GM12873 (cell line): Measurements from ENCODE around the gene PSPC1.

Experiments used
- TF ChIP-seq, protein P1 (sequence below): IDR thresholded peaks from 2 replicates; pipeline ENCODE4 v1.5.1; 2012; ENCODE audit warnings: low read depth, mild to moderate bottlenecking, moderate library complexity, low read length, control low read depth; ENCODE audit not compliant: insufficient read depth; ENCODE audit errors: missing control alignments

PSPC1 gene

DNA sequence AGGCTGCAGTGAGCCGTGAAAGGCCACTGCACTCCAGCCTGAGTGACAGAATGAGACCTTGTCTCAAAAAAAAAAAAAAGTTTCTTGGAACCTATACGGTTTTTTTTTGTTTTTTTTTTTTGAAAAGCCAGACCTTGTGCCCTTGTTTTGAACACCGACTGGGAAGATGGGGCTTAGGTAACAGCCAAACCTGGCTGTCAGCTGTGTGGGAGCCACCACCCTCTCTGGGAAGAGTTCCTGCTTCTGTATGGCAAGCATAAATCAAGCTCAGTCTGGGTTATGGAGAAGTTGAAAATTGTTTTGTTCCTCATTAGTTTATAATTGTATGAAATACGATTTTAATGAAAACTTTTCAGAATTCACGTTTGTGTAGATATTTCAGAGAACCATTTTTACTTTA lies 109.8 kb downstream of the PSPC1 start:
- TF ChIP-seq, protein P1, sequence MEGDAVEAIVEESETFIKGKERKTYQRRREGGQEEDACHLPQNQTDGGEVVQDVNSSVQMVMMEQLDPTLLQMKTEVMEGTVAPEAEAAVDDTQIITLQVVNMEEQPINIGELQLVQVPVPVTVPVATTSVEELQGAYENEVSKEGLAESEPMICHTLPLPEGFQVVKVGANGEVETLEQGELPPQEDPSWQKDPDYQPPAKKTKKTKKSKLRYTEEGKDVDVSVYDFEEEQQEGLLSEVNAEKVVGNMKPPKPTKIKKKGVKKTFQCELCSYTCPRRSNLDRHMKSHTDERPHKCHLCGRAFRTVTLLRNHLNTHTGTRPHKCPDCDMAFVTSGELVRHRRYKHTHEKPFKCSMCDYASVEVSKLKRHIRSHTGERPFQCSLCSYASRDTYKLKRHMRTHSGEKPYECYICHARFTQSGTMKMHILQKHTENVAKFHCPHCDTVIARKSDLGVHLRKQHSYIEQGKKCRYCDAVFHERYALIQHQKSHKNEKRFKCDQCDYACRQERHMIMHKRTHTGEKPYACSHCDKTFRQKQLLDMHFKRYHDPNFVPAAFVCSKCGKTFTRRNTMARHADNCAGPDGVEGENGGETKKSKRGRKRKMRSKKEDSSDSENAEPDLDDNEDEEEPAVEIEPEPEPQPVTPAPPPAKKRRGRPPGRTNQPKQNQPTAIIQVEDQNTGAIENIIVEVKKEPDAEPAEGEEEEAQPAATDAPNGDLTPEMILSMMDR = no peak

DNA sequence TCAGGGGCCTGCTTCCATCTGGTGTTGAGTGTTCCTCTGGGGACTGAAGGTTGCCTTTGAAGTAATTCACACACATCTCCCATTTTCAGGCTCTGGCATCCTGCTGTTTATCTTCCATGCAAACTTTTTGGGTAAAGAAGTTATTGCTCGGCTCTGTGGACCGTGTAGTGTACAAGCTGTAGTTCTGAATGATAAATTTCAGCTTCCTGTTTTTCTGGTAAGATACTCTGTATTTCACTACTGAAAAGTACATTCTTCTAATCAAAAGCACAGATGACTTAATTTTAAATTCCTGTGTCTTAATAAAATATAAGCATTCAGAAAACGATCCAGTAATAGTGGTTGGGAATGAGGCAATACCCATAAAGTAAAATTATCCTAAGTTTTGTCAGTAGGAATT lies 112.6 kb downstream of the PSPC1 start:
- TF ChIP-seq, protein P1 = no peak

GRCh38 chr13:19668778-19669177 lies 114.0 kb downstream of the PSPC1 start:
- TF ChIP-seq, protein P1 = no peak

- TF ChIP-seq, protein P1 = no peak
These were observed 117.3 kb downstream of the PSPC1 start for GRCh38 chr13:19665427-19665859.

GRCh38 chr13:19664481-19665230 lies 118.1 kb downstream of the PSPC1 start:
- TF ChIP-seq, protein P1 = no peak

DNA sequence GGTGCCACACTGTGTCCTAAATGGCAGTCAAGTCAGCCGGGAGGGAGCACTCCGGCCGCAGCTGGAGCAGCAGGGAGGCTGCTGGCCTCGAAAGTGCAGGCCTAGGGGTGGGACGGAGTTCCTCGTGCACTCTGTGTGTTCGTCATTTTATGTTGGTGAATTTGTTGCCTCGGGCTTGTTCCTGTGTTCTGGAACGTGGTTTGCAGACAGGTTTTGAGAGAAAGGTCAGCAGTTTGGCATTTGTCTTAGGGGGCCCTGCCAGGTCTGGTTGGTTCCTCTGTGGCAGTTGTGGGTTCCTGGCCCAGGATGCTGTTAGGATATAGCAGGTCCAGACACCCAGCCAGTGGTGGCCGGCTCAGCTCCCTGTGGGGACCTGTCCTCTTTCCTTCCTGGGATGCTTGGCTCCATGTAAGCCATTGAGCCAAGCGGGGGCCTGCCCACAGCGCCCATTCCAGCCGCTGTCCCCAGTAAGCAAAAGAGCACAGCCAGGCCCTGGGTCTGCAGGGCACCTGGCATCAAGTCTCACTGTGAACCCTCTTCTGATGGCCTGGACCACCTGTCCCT lies 119.2 kb downstream of the PSPC1 start:
- TF ChIP-seq, protein P1 = no peak

- TF ChIP-seq, protein P1 = no peak
These were observed 121.2 kb downstream of the PSPC1 start for GRCh38 chr13:19661561-19661960.
